ENCODE data around the gene APH1B.

GRCh38 chr15:63354821-63355650 lies 77.6 kb downstream of the APH1B start:
- no peak for TF ChIP-seq CTCF (IDR thresholded peaks at IDR 0.05)
- TF ChIP-seq POLR2AphosphoS5 (IDR thresholded peaks at IDR 0.05; ENCODE audit: low read depth, low read length): no peak
- TF ChIP-seq REST (IDR thresholded peaks at IDR 0.05; ENCODE audit: insufficient read depth in 1 of 2, low read depth in 2 of 2, low read length in 1 of 2): no peak

Measured in Panc1 (cell line).